Left ventricle myocardium inferior (tissue), 1 donor: Measurements from ENCODE around the gene DPH5. TPM values are rescaled to one million over a fixed set of nuclear protein-coding genes. Genes with fewer than 3 reads are reported as not detected.
A peak's percentile ranks its signal among the peaks of the same experiment; 100 is the strongest.
"Not testable (repeated sequence)": the region's sequence is repeated elsewhere in the genome, so short reads cannot be mapped to it uniquely, and the experiment has no call there.

Experiments used
- DNase-seq: peaks from one replicate; pipeline ENCODE4 v3.0.0-alpha.2; 2020
- H3K27ac ChIP-seq: fragments of 200-600 bp; replicated peaks from 2 replicates; pipeline ENCODE4 v1.8.0; 2021
- H3K27me3 ChIP-seq: fragments of 200-600 bp; 2 replicates; pipeline ENCODE4 v1.8.0; 2021; ENCODE audit warnings: low read depth
- H3K36me3 ChIP-seq: fragments of 200-600 bp; 2 replicates; pipeline ENCODE4 v1.8.0; 2021
- H3K4me1 ChIP-seq: fragments of 200-600 bp; 2 replicates; pipeline ENCODE4 v1.8.0; 2021
- H3K4me3 ChIP-seq: fragments of 200-600 bp; 2 replicates; pipeline ENCODE4 v1.8.0; 2021; ENCODE audit warnings: mild to moderate bottlenecking, moderate library complexity
- H3K9me3 ChIP-seq: fragments of 200-600 bp; replicated peaks from 2 replicates; pipeline ENCODE4 v1.8.0; 2021
- CTCF ChIP-seq: fragments of 200-600 bp; IDR thresholded peaks from 2 replicates; pipeline ENCODE4 v1.8.0; 2021; ENCODE audit warnings: antibody characterized with exemption, mild to moderate bottlenecking, borderline replicate concordance
- intact Hi-C: fragments of 100-400 bp; cut with micrococcal nuclease; formaldehyde crosslinking; loops from one replicate; pipeline ENCODE4 v1.11.0; 2022
- long read RNA-seq: library from polyadenylated mRNA; unstranded; transcript quantifications from one replicate; pipeline ENCODE4 v2.0.0, GENCODE V29; 2021
- total RNA-seq: library from RNA; stranded (reverse); fragmentation: NEBNext Ultra II Directional; extraction: Animal tissue kit (Norgen Biotek cat#: 25700); gene quantifications from one replicate; pipeline ENCODE4 v1.2.1, GENCODE V29; 2021
- donor health status: DM: no; HTN: yes; CAD: no; lungs with severe emphysema.

Gene DPH5
- 40.0 TPM for total RNA-seq
- long read RNA-seq, transcript DPH5-203 (8 exons, 1,316 nt) = major isoform, 44 of 56 reads
- long read RNA-seq, partial matches to known transcripts = 0 of 56 reads
- long read RNA-seq, other reads (novel, unspliced or antisense) = 6 of 56 reads

- peaks cover 44% of the 10 kb centered on the region for H3K4me1 ChIP-seq
- intact Hi-C loops = no loop called here
- H3K4me3 ChIP-seq = peak within 1 kb of the TSS; percentile 78
- peaks cover 5% of the 10 kb centered on the region for H3K36me3 ChIP-seq
- peak within 1 kb of the TSS; percentile 92 for H3K27ac ChIP-seq
- no peaks in the 10 kb centered on the region for H3K27me3 ChIP-seq
- TF ChIP-seq CTCF = no peak
- peak; percentile 90 for DNase-seq
- no peaks in the 10 kb centered on the region for H3K9me3 ChIP-seq
These were observed at the start of gene DPH5 for GRCh38 chr1:101025657-101026429. Gene DPH5 (minus strand): TSS chr1:101025784. CDS start chr1:101025443, 341 bp downstream.

GRCh38 chr1:101073836-101074235 is 48.3 kb upstream of the DPH5 start:
- H3K9me3 ChIP-seq = no peaks in the 10 kb centered on the region
- H3K4me3 ChIP-seq = no peak overlapping the region
- no peaks in the 10 kb centered on the region for H3K27me3 ChIP-seq
- TF ChIP-seq CTCF = no peak
- no peak overlapping the region for H3K27ac ChIP-seq
- DNase-seq = no peak
- intact Hi-C loops = no loop called here
- peaks cover 21% of the 10 kb centered on the region for H3K4me1 ChIP-seq
- no peaks in the 10 kb centered on the region for H3K36me3 ChIP-seq

- H3K36me3 ChIP-seq = no peaks in the 10 kb centered on the region
- H3K27me3 ChIP-seq = no peaks in the 10 kb centered on the region
- no peak for DNase-seq
- no peak overlapping the region for H3K4me3 ChIP-seq
- intact Hi-C loops = no loop called here
- no peaks in the 10 kb centered on the region for H3K9me3 ChIP-seq
- peaks cover 21% of the 10 kb centered on the region for H3K4me1 ChIP-seq
- no peak for TF ChIP-seq CTCF
- H3K27ac ChIP-seq = peak overlapping the region; percentile 5
These were observed 45.9 kb upstream of the DPH5 start for GRCh38 chr1:101071470-101071891.

DNA sequence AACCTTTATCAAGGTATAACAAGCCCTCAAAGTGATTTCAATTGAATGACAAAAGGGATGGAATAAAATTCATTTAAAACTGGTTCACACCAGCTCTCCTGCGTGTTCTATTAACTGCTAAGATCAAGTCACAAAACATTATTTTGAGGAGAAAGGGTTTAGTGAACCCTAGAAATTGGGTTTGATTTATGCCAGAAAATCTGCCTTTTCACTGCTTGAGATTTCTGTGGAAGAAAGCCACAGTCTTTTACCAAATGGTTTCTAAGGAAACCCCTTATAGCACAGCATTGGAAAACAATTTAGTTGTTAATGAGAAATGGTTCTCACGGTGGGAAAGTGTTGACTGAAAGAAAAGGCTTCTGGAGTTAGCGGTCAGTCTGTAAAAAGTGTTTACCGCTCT is 43.6 kb upstream of the DPH5 start:
- Histone ChIP-seq H3K36me3 (no peaks in the 10 kb centered on the region), H3K4me1 (peaks cover 28% of the 10 kb centered on the region), H3K27me3 (no peaks in the 10 kb centered on the region), H3K4me3 (no peak overlapping the region), H3K27ac (no peak overlapping the region), H3K9me3 (no peaks in the 10 kb centered on the region)
- no peak for DNase-seq
- no peak for TF ChIP-seq CTCF
- intact Hi-C loops = no loop called here

- H3K4me3 ChIP-seq, H3K9me3 ChIP-seq, intact Hi-C loops, H3K27me3 ChIP-seq, H3K27ac ChIP-seq, DNase-seq, H3K36me3 ChIP-seq: not testable (repeated sequence)
- peaks cover 25% of the 10 kb centered on the region for H3K4me1 ChIP-seq
These were observed 41.4 kb upstream of the DPH5 start for GRCh38 chr1:101066937-101067335.

DNA sequence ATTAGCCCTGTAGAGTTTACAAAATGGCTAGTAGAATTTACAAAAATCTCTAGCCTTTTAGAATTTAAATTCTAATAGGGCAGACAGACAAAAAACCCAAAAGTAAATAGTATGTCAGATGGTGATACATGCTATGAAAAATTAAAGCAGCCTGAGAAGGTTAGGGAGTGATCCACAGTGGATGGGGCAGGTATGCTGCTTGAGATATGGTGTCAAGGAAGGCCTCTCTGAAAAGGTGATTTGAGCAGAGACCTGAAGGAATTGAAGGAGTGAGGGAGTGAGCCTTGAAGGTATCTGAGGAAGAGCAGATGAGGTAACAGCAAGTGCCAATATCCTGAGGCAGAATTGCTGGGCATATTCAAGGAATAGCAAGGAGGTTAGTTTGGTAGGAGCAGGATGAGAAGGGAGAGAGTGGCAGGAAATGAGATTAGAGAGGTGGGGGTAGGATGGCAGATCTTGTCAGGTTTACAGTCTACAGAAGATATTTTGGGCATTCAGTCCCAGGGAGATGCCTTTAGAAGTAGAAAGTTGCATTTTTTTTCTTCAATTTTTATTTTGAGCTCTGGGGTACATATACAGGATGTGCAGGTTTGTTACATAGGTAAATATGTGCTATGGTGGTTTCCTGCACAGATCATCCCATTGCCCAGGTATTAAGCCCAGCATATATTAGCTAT is 40.8 kb upstream of the DPH5 start:
- Histone ChIP-seq H3K27ac (no peak overlapping the region), H3K27me3 (no peaks in the 10 kb centered on the region), H3K9me3 (no peaks in the 10 kb centered on the region), H3K4me1 (peaks cover 19% of the 10 kb centered on the region), H3K36me3 (no peaks in the 10 kb centered on the region), H3K4me3 (no peak overlapping the region)
- intact Hi-C loops = no loop called here
- DNase-seq = no peak
- TF ChIP-seq CTCF = no peak
